GM19025 (cell line): ENCODE results near the gene ZNF778.

ENCODE experiments used
- ATAC-seq: cut with Tn5 transposase; IDR thresholded peaks from one replicate; pipeline ENCODE4 v1.9.1; 2021; ENCODE audit warnings: mild to moderate bottlenecking, low read depth, moderate library complexity; ENCODE audit not compliant: unreplicated experiment

Gene ZNF778

GRCh38 chr16:89217388-89218191, at the start of gene ZNF778:
ZNF778 (plus strand) TSS chr16:89217703; CDS start chr16:89221128, 3,425 bp downstream.
- ATAC-seq: peak; percentile 84

DNA sequence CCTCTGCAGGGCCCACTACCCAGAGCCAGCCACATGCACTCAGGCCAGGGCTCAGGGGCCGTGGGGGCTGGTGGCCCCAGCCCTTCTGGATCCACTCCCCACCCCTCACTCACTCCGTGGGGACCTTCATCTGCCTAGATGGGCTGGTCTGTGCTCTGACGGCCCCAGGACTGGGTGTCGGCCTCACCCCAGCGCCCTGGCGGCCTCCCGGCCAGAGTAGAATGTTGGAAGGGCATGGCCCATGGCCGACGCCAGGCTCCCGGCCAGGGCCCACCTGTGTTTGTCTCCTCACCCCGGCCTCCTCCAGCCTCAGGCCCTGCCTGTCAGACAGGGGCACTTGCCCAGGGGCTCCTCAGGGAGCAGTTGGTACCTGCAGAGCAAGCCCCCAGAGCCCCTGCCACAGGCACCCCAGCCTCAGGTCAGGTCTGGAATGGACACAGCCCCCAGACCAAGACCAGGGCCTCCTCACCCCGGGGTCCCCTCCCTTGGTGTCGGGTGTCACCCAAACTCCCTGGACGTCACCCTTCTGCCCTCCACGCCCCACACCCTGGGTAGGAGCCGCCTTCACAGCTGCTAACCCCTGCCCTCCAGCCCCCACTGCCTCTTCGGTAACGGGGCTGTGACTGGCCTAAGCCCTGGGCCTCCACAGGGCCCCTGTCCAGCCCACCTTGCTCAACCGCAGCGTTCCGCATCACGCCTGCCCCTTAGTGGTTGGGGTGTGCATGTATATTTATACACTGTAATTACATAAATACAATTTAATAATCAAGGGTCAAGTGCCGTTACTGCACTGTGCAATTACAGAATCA, 48.9 kb upstream of the ZNF778 start:
- ATAC-seq: no peak

GRCh38 chr16:89169778-89170177, 47.7 kb upstream of the ZNF778 start:
- ATAC-seq: no peak

DNA sequence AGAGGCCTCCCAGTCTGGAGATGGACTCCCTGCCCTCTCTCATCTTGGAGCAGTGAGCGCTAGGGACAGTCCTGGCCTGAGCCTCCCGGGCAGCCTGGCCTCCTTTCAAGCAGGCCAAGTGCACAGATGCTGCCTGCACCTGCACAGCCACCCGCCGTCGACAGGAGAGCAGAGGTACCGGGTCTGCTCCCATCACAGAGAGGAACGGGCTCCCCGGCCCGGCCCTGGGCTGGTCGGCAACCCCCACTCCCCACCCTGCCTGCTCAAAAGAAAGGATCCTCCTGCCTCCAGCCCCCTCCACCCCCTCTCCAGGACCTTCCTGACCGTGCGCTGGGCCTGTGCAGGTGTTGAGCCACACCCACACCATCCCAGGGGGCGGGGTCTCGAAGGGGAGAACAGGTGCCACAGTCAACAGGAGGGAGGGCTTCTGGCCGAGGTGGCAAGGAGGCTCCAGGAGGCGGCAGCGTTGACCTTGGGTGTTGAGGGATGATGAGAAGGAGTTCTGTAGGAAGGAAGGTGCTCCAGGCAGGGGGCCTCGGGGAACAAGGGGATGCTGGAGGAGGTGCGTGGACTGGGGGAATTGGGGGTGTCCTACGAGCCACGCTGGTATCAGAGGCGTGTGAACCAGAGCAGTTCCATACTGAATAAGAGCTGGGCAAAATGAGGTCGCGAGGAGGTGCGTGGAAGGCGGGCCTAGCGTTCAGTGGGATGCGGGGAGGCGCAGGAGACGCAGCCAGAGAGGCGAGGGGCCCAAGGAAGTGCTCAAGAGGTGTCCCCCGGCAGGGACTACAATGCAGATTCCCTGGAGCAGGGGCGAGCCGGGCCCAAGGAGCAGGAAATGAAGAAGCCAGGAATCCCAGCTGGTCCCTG, 46.9 kb upstream of the ZNF778 start:
- ATAC-seq: no peak

GRCh38 chr16:89171216-89172170, 46.0 kb upstream of the ZNF778 start, which contains the start of gene CDH15:
CDH15 (plus strand) TSS chr16:89171748; CDS start chr16:89171832, 84 bp downstream.
- ATAC-seq: peak; percentile 83

- ATAC-seq: no peak
Measured at GRCh38 chr16:89172171-89172527, 45.4 kb upstream of the ZNF778 start.

GRCh38 chr16:89172528-89173173, 44.9 kb upstream of the ZNF778 start:
- ATAC-seq: no peak

GRCh38 chr16:89173174-89173921, 44.2 kb upstream of the ZNF778 start:
- ATAC-seq: no peak

DNA sequence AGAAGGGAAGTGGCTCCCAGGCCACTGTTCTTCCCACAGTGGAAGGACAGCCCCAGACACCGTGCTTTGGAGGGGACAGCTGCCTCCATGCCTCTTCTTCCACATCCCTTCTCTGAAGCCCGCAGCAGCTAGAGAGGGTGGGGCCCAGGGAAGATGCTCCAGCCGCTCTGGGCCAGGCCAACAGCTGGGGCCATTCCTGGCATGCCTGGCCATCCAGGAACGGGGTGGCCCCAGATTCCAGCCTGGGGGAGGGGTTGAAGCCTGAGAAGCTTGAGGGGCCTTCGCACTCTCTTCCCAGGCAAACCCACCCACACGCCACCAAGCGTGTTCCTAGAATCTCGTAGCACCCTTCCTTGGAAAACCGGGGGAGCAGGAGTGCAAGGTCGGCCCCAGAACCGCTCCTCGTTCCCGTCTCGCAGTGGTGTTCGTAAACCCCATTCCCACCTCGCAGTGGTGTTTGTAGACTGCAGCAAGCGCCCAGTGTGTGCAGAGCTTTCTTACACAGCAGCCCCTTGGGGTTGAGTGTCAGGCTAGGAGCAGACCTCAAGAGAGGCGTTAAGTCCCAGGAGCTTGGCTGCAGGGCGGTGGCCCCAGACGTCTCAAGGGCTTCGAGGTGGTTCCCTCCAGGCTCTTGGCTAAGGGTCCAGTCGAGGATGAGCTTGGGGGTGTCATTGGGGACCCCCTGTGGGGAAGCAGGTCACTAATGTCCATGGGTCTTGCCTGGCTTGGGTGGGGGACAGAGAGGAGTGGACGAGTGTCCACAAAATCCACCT, 43.3 kb upstream of the ZNF778 start:
- no peak for ATAC-seq

DNA sequence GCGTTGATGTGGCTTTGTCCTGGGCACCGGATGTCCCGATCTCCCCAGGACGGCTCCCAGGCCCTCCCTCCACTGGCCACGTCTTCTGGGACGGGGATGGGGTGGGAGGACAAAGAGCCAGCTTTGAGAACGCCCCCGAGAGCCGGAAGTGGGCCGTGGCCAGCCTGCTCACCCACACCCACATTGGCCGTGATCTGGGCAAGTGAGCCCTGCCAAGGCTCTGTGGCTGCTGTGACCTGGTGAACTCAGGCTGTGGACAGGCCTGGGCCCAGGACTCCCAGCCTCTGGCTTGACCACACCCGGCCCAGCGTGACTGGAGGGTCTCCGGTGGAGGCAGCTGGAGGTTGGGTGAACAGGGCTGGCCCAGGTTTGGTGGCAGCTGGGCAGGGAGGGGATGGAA, 42.6 kb upstream of the ZNF778 start:
- ATAC-seq: no peak

- no peak for ATAC-seq
Measured at GRCh38 chr16:89175280-89176146, 42.0 kb upstream of the ZNF778 start.

DNA sequence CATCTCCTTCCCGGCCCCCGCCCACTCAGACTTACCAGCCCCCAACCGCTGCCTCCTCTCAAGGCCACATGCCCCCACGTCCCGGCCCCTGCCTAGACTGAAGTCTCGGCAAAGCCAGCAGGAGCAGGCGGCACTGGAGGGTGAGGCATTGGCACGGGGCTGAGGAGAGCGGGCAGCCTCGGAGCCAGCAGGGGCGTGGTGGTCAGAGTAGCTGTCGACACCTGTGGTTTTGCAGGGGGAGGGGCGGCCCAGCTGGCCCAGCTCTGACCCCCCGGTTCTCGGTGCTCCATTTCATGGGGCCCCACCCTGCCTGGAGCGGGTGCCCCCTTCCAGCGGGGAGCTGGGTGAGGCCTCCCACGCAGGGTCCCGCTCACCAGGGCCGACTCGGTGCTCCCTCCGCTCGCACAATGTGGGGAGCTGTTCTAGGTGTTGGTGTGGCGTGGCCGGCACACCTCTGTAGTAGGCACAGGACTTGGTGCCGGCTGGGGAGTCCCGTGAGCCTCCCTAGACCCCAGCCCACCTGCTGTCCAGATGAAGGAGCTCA, 41.3 kb upstream of the ZNF778 start:
- ATAC-seq: no peak

GRCh38 chr16:89176717-89177116, 40.8 kb upstream of the ZNF778 start:
- no peak for ATAC-seq

- ATAC-seq: no peak
Measured at GRCh38 chr16:89177501-89177900, 40.0 kb upstream of the ZNF778 start.

- no peak for ATAC-seq
Measured at GRCh38 chr16:89178453-89179147, 38.9 kb upstream of the ZNF778 start.

- ATAC-seq: no peak
Measured at GRCh38 chr16:89179148-89179484, 38.4 kb upstream of the ZNF778 start.
